Measurements from ENCODE around the gene SLC12A9. TPM values are rescaled to one million over a fixed set of nuclear protein-coding genes. Genes with fewer than 3 reads are reported as not detected.

Gene SLC12A9
- polyA plus RNA-seq, 3 donors from 2014 or later, result 3.2 to 5.9 (median 4.7) TPM

- Mint-ChIP-seq H3K4me1 (no peaks in the 10 kb centered on the region), H3K27ac (no peak overlapping the region), H3K36me3 (no peaks in the 10 kb centered on the region), H3K9me3 (peaks cover 0 to under 1% (median 0%) of the 10 kb centered on the region in 6 donors), H3K4me3 (no peak overlapping the region), H3K27me3 (ENCODE audit: low read depth in 3 of 3) (peaks cover 2 to 7% (median 3%) of the 10 kb centered on the region in 3 donors)
- no peak for DNase-seq
Observed at GRCh38 chr7:100819586-100819985, 32.9 kb upstream of the SLC12A9 start.

- H3K27ac Mint-ChIP-seq, result no peak overlapping the region
- peaks cover 9 to 17% (median 14%) of the 10 kb centered on the region in 3 donors for H3K27me3 Mint-ChIP-seq (ENCODE audit: low read depth in 3 of 3)
- H3K4me1 Mint-ChIP-seq, result peaks cover 6 to 7% of the 10 kb centered on the region in 2 donors
- peaks cover 0 to 2% (median 0%) of the 10 kb centered on the region in 6 donors for H3K9me3 Mint-ChIP-seq
- no peak for DNase-seq
- no peak overlapping the region for H3K4me3 Mint-ChIP-seq
- H3K36me3 Mint-ChIP-seq, result peaks cover 0 to 3% (median 0%) of the 10 kb centered on the region in 3 donors
Observed at GRCh38 chr7:100822236-100823139, 30.0 kb upstream of the SLC12A9 start.

GRCh38 chr7:100823140-100823525 lies 29.4 kb upstream of the SLC12A9 start:
- Mint-ChIP-seq H3K9me3 (peaks cover 0 to 2% (median 0%) of the 10 kb centered on the region in 6 donors), H3K36me3 (peaks cover 0 to 3% (median 0%) of the 10 kb centered on the region in 3 donors), H3K27me3 (ENCODE audit: low read depth in 3 of 3) (peaks cover 13 to 21% (median 16%) of the 10 kb centered on the region in 3 donors), H3K4me1 (peaks cover 10 to 12% of the 10 kb centered on the region in 2 donors), H3K4me3 (no peak overlapping the region), H3K27ac (no peak overlapping the region)
- no peak for DNase-seq

- H3K9me3 Mint-ChIP-seq, result peaks cover 0 to 2% (median 0%) of the 10 kb centered on the region in 6 donors
- no peak for DNase-seq
- H3K27ac Mint-ChIP-seq, result no peak overlapping the region
- H3K4me1 Mint-ChIP-seq, result peaks cover 11 to 12% of the 10 kb centered on the region in 2 donors
- H3K27me3 Mint-ChIP-seq (ENCODE audit: low read depth in 3 of 3), result peaks cover 15 to 21% (median 16%) of the 10 kb centered on the region in 3 donors
- no peak overlapping the region for H3K4me3 Mint-ChIP-seq
- H3K36me3 Mint-ChIP-seq, result peaks cover 0 to 3% (median 0%) of the 10 kb centered on the region in 3 donors
Observed at GRCh38 chr7:100823534-100823933, 29.0 kb upstream of the SLC12A9 start.

GRCh38 chr7:100824499-100825214 lies 27.9 kb upstream of the SLC12A9 start:
- Mint-ChIP-seq H3K36me3 (peaks cover 0 to 3% (median 0%) of the 10 kb centered on the region in 3 donors), H3K27ac (no peak overlapping the region), H3K9me3 (peaks cover 0 to 2% (median 0%) of the 10 kb centered on the region in 6 donors), H3K4me3 (no peak overlapping the region), H3K4me1 (peaks cover 12 to 13% of the 10 kb centered on the region in 2 donors), H3K27me3 (ENCODE audit: low read depth in 3 of 3) (peaks cover 16 to 25% (median 16%) of the 10 kb centered on the region in 3 donors)
- DNase-seq, result no peak

- no peak overlapping the region for H3K27ac Mint-ChIP-seq
- H3K4me3 Mint-ChIP-seq, result no peak overlapping the region
- no peak for DNase-seq
- H3K4me1 Mint-ChIP-seq, result peaks cover 12 to 13% of the 10 kb centered on the region in 2 donors
- peaks cover 0 to 3% (median 0%) of the 10 kb centered on the region in 3 donors for H3K36me3 Mint-ChIP-seq
- H3K9me3 Mint-ChIP-seq, result peaks cover 0 to 2% (median 0%) of the 10 kb centered on the region in 6 donors
- peaks cover 16 to 26% (median 16%) of the 10 kb centered on the region in 3 donors for H3K27me3 Mint-ChIP-seq (ENCODE audit: low read depth in 3 of 3)
Observed at GRCh38 chr7:100825215-100825671, 27.3 kb upstream of the SLC12A9 start.

- Mint-ChIP-seq H3K4me1 (peaks cover 12 to 13% of the 10 kb centered on the region in 2 donors), H3K27me3 (ENCODE audit: low read depth in 3 of 3) (peaks cover 14 to 26% (median 16%) of the 10 kb centered on the region in 3 donors), H3K27ac (no peak overlapping the region), H3K4me3 (peak overlapping the region in 4 of 5 donors; percentile 4 to 69 (median 11)), H3K36me3 (peaks cover 0 to 3% (median 0%) of the 10 kb centered on the region in 3 donors), H3K9me3 (peaks cover 0 to 2% (median 0%) of the 10 kb centered on the region in 6 donors)
- DNase-seq, result no peak
Observed at GRCh38 chr7:100825751-100826513, 26.6 kb upstream of the SLC12A9 start.

GRCh38 chr7:100826514-100827329 lies 25.8 kb upstream of the SLC12A9 start:
- peak overlapping the region; percentile 1 to 69 (median 15) for H3K4me3 Mint-ChIP-seq
- peaks cover 0 to 3% (median 0%) of the 10 kb centered on the region in 3 donors for H3K36me3 Mint-ChIP-seq
- H3K27me3 Mint-ChIP-seq (ENCODE audit: low read depth in 3 of 3), result peaks cover 14 to 26% (median 16%) of the 10 kb centered on the region in 3 donors
- no peak for DNase-seq
- H3K4me1 Mint-ChIP-seq, result peaks cover 12 to 13% of the 10 kb centered on the region in 2 donors
- H3K27ac Mint-ChIP-seq, result no peak overlapping the region
- peaks cover 0 to 2% (median 0%) of the 10 kb centered on the region in 6 donors for H3K9me3 Mint-ChIP-seq

- Mint-ChIP-seq H3K27ac (no peak within 1 kb of the TSS), H3K27me3 (ENCODE audit: low read depth in 3 of 3) (peaks cover 14 to 25% (median 17%) of the 10 kb centered on the region in 3 donors), H3K4me1 (peaks cover 12 to 13% of the 10 kb centered on the region in 2 donors), H3K4me3 (peak within 1 kb of the TSS; percentile 4 to 69 (median 23)), H3K9me3 (peaks cover 0 to 2% (median 0%) of the 10 kb centered on the region in 6 donors), H3K36me3 (peaks cover 0 to 3% (median 0%) of the 10 kb centered on the region in 3 donors)
- DNase-seq, result no peak
Observed at GRCh38 chr7:100827330-100828226, 24.9 kb upstream of the SLC12A9 start, which contains the start of gene EPHB4. EPHB4 (minus strand) TSS chr7:100827523; CDS start chr7:100827030, 493 bp downstream.

GRCh38 chr7:100829150-100829716 lies 23.3 kb upstream of the SLC12A9 start:
- no peak for DNase-seq
- H3K27me3 Mint-ChIP-seq (ENCODE audit: low read depth in 3 of 3), result peaks cover 14 to 19% (median 17%) of the 10 kb centered on the region in 3 donors
- peaks cover 0 to 2% (median 0%) of the 10 kb centered on the region in 6 donors for H3K9me3 Mint-ChIP-seq
- no peak overlapping the region for H3K27ac Mint-ChIP-seq
- H3K4me1 Mint-ChIP-seq, result peaks cover 12 to 13% of the 10 kb centered on the region in 2 donors
- peaks cover 0 to 3% (median 0%) of the 10 kb centered on the region in 3 donors for H3K36me3 Mint-ChIP-seq
- no peak overlapping the region for H3K4me3 Mint-ChIP-seq

- no peak for DNase-seq
- Mint-ChIP-seq H3K27ac (no peak overlapping the region), H3K27me3 (ENCODE audit: low read depth in 3 of 3) (peaks cover 13 to 17% (median 13%) of the 10 kb centered on the region in 3 donors), H3K9me3 (no peaks in the 10 kb centered on the region), H3K4me1 (peaks cover 12 to 13% of the 10 kb centered on the region in 2 donors), H3K36me3 (peaks cover 0 to 2% (median 0%) of the 10 kb centered on the region in 3 donors), H3K4me3 (no peak overlapping the region)
Observed at GRCh38 chr7:100830396-100830795, 22.1 kb upstream of the SLC12A9 start.
